ENCODE results near the gene TP53BP2.

The TP53BP2 gene

GRCh38 chr1:223852337-223852736 is 6.6 kb upstream of the TP53BP2 start:
- no peak for DNase-seq

DNA sequence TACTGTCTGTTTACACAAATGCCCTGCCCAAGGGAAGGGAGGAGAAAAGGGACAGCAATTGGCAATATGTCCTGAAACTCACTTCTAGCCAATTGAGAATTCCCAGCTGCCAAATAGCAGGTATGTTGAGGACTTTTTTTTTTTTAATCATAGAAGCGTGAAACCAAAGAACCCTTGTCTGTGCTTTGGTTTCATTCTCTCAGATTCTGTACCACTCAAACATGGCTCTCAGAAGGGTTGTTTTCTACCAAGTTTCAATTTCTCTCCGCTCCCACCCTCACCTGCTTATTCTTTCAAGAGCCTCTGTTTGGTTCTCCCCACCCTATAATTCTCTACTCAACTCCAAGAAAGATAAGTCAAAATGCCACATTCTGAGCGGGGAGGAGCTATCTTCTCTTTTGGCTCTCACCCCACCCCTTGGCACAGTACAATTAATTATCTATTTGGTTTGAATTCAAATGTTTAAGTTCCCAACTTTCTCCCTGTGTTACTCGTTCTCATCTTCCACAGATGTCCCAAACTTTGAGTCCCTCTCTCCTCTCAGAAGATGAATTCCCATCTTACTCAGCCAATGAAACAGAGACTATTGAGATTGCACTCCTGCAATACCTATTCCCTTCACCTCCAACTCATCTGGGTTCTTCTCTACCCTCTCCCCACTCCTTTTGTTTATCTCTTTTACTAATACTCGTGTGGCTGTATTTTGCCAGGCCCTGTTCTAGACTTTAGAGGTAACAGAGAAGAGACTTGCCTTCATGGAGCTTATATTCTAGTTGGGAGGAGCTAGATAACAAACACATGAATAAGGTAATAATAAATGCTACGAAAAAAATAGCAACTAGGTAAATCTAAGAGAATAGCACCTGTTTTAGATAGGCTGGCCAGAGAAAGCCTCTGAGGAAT is 3.9 kb upstream of the TP53BP2 start:
- DNase-seq = no peak

- no peak for DNase-seq
These were observed 2.8 kb upstream of the TP53BP2 start for GRCh38 chr1:223848536-223848935.

GRCh38 chr1:223847781-223848345 is 2.1 kb upstream of the TP53BP2 start:
- DNase-seq = no peak

DNA sequence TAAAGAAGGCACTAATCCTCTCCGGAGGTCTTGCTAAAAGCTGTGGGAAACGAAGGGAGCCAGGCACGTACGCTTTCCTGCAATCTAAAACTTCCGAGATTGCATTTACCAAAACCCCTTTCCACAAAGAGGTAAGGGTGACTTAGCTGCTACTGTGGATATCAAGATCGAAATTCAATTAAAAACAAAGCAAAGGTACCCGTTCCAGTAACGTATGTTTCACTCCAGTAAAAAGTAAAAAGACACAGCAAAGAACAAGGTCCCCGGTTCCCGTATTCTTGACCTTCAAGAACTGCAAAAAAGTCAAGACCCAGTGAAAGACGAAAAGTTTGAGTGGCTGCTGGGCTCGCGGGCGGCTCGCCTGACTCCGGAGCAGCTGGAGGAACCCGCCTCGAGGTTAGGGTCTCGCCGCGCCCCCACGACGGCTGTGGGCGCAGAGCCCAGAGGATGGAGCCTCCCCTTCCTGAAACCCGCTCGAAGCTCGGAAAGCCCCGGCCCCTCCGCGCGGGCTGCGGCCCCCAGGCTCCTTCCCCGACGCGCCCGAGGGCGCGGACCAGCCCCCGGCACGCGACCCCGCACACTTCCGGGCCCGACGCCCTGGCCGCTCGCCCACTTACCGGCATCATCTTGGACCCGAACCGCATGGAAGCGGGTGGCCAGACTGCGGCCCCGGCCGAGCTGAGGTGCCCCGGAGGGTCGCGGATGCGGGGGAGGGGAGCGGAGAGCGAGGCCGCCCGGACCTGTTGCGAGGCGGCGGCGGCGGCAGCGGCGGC is 524 bp downstream of the TP53BP2 start:
- peak; percentile 86 to 93 (median 87) for DNase-seq

- DNase-seq = no peak
These were observed 1.0 kb downstream of the TP53BP2 start for GRCh38 chr1:223844787-223845036.

DNA sequence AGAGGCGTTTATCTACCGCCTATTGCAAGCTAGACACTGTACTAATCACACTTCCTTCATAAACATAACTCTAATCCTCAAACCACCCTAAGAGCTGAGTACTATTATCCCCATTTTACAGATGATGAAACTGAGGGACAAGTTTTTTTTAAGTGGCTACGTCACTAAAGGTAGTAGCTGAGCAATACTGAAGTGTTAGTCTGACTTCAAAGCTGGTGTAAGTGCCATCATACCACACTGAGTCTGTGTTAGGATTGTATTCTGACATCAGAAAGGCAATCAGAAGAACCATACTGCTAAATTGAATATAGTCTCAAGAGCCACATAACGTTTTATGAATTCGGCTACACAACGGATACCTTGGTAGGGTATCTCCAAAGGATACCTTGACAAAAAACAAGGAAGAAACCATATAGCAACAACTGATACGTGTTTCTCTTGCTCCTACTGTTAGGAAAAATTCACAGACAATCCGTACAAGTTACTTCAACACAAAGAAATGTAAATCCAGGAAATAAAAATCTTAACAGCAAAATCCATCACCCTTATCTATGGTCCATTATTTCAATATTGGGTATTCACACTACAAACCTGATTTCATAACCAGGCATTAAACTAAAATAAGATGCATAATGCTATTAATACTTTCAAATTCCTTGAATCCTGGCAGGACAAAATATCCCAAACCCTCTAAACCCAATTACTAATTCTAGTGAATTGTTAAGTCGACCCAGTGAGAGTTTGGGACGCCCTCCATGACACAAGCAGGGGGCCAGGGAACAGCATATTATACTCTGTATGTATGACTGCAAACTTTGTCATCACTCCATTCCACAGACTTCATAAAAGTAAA is 1.6 kb downstream of the TP53BP2 start:
- peak in 2 of 3 donors; percentile 56 to 57 for DNase-seq

- DNase-seq = no peak
These were observed 3.0 kb downstream of the TP53BP2 start for GRCh38 chr1:223842784-223843183.

GRCh38 chr1:223841977-223842623 is 3.6 kb downstream of the TP53BP2 start:
- DNase-seq = peak in 1 of 3 donors; percentile 23

GRCh38 chr1:223840254-223840653 is 5.5 kb downstream of the TP53BP2 start:
- DNase-seq = no peak

DNA sequence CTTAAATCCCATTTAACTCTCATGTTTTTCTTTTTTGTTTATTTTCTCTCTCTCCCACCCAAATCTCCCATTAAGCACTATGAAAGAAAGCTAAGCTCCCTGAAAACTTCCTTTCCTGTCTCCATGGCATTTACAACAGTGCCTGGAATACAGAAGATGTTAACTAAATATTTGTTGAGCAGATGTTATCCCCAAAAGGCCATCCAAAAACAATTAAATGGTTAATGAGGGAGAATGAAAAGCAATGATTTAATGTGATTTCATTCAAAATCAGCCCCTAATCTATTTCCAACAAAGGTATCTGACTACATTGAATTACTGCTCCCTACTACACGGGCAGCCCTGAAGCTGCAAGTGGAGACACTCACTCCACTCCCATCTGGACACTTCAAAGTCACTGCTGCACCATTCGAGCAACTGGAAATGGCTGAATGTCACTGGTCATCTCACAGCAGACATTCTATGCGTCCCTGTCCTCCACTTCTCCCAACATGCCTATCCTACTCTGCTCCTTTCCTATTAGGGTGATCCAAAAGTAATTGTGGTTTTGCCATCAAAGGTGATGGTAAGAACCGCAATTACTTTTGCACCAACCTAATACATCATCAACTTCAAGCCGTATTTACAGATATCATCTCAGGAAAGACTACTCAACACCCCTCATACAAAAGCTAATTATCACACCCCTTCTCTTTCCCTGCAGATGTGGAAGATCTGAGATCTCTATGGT is 7.5 kb downstream of the TP53BP2 start:
- DNase-seq = no peak

GRCh38 chr1:223837687-223838086 is 8.1 kb downstream of the TP53BP2 start:
- no peak for DNase-seq

- DNase-seq = peak in 1 of 3 donors; percentile 23
These were observed 8.5 kb downstream of the TP53BP2 start for GRCh38 chr1:223837206-223837605.

DNA sequence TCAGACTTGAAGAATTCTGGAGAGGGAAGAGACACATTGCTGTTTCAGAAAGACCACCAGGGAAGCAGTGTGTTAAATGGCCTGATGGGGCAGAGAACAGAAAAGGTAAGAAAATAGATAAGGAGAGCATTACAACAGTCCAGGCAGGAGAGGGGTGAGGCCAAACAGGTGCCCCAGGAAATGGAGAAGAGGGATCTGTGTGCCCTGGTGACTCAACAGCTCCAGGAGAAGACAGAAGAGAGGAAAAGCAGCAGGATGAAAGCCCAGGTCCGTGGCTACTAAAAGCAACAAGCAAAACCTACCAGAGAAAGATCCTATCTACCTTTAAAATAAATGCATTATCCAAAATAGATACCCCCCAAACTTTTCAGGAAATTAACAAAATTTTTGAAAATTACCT is 9.2 kb downstream of the TP53BP2 start:
- no peak for DNase-seq

- peak; percentile 69 to 88 (median 82) for DNase-seq
These were observed 10.0 kb downstream of the TP53BP2 start for GRCh38 chr1:223835754-223836153.

- peak; percentile 72 to 92 (median 91) for DNase-seq
These were observed 11.0 kb downstream of the TP53BP2 start for GRCh38 chr1:223834660-223835263.

DNA sequence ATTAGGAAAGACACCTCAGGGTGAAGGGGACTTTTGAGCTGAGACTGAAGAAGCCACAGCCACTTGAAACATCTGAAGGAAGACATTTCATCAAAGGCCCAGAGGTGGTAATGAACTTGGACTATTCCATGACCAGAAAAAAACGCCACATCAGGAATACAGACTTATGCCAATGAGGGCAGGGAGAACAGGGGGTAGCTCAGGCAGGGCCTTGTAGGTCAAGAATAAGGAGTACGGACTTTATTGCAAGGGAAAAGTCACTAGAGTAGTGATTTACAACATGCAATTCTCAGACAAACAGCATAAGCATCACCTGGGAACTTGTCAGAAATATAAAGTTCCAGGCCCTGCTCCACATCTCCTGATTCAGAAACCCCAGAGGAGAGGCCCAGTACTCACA is 11.8 kb downstream of the TP53BP2 start:
- DNase-seq = no peak

GRCh38 chr1:223832637-223832943 is 13.2 kb downstream of the TP53BP2 start:
- peak in 1 of 3 donors; percentile 46 for DNase-seq

DNA sequence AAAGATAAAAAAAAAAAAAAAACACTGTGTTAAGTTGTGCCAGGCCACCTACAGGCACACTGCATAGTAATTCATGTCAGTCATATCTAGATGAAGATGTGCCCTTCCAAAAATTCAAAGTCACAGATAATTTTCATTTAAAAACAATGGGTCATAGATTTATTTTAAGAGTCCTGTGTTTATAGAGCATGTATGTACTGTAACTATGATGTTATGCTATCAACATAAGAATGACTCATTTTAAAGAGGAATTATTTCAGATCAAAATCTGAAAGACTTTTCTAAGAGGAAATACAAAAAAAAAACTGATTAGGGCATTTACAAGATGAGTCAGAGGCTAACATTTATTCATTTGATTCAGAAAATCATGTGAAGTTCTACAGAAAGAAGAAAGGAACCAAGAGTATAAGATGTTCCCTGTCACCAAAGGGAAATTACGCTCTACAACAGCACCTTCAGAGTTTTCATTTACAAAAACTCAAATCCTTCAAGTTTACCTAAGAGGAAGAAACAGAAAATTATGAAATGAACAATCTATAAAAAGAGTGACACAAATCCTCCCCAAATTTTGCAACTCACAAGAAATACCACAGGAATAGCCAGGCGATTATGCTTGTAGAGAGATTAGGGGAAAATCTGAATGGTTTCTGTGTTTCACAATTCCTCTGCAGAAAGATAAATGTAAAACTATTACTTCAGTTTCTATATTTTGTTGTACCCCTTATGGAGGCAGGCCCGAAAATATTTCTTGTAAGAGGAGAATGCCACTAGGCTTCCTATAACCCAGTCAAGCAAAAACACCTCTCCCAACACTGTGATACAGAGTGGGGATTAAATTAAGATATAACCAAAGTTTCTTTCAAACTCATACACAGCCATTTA is 13.8 kb downstream of the TP53BP2 start:
- DNase-seq = peak; percentile 80 to 98 (median 95)

- no peak for DNase-seq
These were observed 16.1 kb downstream of the TP53BP2 start for GRCh38 chr1:223829678-223830077.

Data from suppressor macrophage treated with lipopolysaccharide for 1 hour (primary cell).